Transverse colon (tissue), 4 donors: Measurements from ENCODE around the gene RAMP3.

Source experiments
- CTCF ChIP-seq, 5 experiments: fragments of 200-600 bp in 3 of 5; fragments of 450-650 bp in 2 of 5; sonication (generic) in 3 of 5; IDR thresholded peaks; 1 replicate in 2 of 5; 2 replicates in 3 of 5; pipeline ENCODE4 v1.5.1; 2016 to 2017; ENCODE audit warnings: antibody characterized with exemption in 5 of 5, inconsistent platforms in 3 of 5, mild to moderate bottlenecking in 2 of 5, moderate library complexity in 1 of 5
- POLR2AphosphoS5 ChIP-seq, 3 donors: sonication (generic); formaldehyde crosslinking; IDR thresholded peaks; one replicate each; pipeline ENCODE4 v1.6.1; 2016; ENCODE audit warnings: antibody characterized with exemption in 3 of 3

DNA sequence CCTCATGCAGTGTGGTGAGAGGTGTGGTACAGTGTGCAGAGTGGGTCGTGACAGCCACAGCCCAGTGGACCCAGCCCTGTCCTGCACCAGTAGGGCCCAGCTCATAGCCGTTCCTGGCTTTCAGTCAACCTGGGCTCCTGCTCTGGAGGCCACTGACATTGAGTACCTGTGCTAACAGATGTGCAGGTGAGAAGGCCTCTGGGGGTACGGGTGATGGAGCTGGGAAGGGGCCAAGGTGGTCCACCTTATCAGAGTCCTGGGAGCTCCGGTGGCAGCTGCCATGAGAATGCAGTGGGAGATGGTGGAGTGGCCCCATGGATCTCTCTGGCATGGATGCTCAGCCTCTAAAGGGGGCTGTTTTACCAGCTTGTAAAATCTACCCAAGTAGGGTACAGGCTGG is 40.0 kb upstream of the RAMP3 start:
- TF ChIP-seq CTCF (IDR thresholded peaks at IDR 0.05) (no peak), POLR2AphosphoS5 (IDR thresholded peaks at IDR 0.05) (no peak)
